Stimulated activated CD4-positive, alpha-beta T cell treated with anti-CD3 and anti-CD28 coated beads, TNF-alpha, amount 100 ng/mL, for 24 hours (primary cell): ENCODE results near the gene TMEM141.
"Not testable (repeated sequence)": the region's sequence is repeated elsewhere in the genome, so short reads cannot be mapped to it uniquely, and the experiment has no call there.

Experiments used
- DNase-seq, 3 experiments: peaks; one replicate each; pipeline ENCODE4 v3.0.0-alpha.2; 2020; ENCODE audit warnings: low read depth in 3 of 3

Gene TMEM141

GRCh38 chr9:136755302-136756133, 35.6 kb upstream of the TMEM141 start:
- not testable (repeated sequence) for DNase-seq

DNA sequence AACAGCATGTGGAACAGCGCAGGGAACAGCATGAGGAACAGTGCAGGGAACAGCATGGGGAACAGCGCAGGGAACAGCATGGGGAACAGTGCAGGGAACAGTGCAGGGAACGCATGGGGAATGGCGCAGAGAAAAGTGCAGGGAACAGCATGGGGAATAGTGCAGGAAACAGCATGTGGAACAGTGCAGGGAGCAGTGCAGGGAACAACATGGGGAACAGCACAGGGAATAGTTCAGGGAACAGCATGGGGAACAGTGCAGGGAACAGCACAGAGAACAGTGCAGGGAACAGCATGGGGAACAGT, 35.1 kb upstream of the TMEM141 start:
- DNase-seq, result no peak

- DNase-seq, result no peak
Measured at GRCh38 chr9:136756836-136757235, 34.3 kb upstream of the TMEM141 start.

DNA sequence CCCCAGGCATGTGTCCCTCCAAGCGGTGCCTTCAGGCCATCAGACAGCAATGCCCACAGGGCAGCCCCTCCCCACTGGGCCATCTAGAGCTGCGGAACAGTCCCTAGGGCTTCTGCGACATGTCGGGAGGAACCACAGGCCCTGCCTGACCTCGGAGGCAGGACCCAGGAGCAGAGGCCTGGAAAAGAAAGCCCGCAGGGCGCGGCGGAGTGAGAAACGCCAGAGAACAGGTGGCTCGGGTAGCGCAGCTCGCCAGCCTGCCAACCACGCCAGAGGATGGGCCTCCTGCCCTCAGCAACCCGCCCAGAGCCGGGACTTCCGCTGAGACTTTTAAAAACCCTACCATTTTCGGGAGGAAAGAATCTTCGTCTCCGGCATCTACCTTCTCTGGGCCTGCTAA, 33.8 kb upstream of the TMEM141 start:
- DNase-seq, result no peak

DNA sequence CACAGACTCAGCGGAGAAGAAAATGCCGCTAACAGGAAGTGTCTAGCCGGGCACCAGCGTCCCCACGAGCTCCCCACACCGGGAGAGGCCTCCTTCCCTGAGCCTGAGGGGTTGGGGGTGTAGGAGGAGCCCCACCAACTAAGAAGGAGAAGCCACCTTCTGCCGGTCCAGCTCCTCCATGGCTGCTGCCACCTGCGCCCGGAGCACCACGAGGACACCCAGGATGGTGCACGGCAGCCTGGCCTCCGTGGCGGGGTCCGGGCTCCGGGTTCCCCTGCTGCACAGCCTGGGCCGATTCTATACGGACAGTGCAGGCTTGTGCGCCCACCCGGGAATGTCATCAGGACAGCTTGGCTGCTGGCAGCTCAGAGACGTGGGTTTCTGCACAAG, 33.4 kb upstream of the TMEM141 start:
- DNase-seq, result no peak

DNA sequence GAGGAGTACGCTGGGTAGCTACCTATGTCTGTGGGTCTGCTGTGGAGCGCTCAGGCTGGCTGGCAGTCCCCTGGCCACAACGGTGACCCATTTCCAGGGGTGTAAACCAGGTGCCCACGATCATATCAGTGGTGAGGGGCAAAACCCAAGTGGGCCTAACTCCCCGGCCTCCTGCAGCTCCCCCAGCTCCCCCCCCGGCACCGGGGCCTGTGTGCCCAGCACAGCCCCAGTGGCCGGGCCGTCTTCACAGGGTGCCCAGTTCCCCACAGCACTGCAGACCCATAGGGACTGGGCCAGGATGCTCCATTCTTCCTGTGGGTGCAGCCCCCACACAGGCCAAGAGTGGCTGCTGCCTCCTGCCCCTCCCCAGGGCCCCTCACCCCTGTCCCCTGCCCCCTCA, 32.1 kb upstream of the TMEM141 start:
- no peak for DNase-seq

- DNase-seq, result no peak
Measured at GRCh38 chr9:136759436-136760325, 31.5 kb upstream of the TMEM141 start.

- no peak for DNase-seq
Measured at GRCh38 chr9:136760424-136760823, 30.7 kb upstream of the TMEM141 start.

DNA sequence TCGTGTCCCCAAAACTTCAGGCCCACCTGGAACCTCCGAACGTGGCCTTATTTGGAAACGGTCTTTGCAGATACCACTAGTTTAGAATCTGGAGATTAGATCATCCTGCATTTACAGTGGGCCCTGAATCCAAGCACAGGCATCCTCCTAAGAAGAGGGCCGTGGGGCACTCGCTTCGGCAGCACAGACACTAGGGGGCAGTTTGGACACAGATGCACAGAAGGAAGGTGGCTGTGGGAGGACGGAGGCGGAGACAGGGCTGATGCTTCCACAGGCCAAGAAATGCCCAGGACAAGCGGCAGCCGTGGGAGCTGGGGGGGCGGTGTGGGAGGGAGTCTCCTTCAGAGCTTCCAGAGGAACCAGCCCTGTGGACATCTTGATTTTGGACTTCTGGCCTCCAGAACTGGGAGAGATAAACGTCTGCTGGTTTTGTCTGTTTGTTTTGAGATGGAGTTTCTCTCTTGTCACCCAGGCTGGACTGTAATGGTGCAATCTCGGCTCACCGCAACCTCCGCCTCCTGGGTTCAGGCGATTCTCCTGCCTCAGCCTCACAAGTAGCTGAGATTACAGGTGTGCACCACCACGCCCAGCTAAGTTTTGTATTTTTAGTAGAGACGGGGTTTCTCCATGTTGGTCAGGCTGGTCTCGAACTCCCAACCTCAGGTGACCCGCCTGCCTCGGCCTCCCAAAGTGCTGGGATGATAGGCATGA, 30.2 kb upstream of the TMEM141 start:
- DNase-seq, result peak in 1 of 3 experiments; percentile 19

- DNase-seq, result no peak
Measured at GRCh38 chr9:136761545-136761981, 29.6 kb upstream of the TMEM141 start.

- no peak for DNase-seq
Measured at GRCh38 chr9:136762221-136762691, 28.9 kb upstream of the TMEM141 start.

GRCh38 chr9:136762915-136763648, 28.1 kb upstream of the TMEM141 start:
- peak in 1 of 3 experiments; percentile 64 for DNase-seq

DNA sequence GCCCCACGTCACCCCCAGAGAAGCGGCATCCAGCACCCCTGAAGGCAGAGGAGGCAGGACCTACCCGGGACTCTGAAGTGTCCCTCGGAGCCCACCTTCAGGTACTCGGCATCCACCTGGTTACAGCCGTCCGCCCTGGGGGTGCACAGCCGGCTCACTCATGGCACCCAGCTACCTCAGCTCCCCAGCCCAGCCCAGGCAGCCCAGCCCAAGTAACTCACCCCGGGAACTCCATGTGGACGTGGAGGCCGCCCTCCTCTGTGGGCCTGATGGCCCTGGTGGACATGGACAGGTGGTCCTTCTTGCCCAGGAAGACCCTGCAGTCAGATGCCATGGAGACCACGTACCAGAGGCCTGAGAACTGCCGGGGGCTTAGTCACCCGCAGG, 27.5 kb upstream of the TMEM141 start:
- DNase-seq, result no peak

GRCh38 chr9:136764301-136764891, 26.7 kb upstream of the TMEM141 start, which contains the start of gene LCN15:
LCN15 (minus strand) TSS chr9:136764518; CDS start chr9:136764488, 30 bp downstream.
- DNase-seq, result no peak

- DNase-seq, result no peak
Measured at GRCh38 chr9:136765041-136765440, 26.1 kb upstream of the TMEM141 start.

- DNase-seq, result not testable (repeated sequence)
Measured at GRCh38 chr9:136765745-136766409, 25.3 kb upstream of the TMEM141 start.

- DNase-seq, result peak in 1 of 3 experiments; percentile 53
Measured at GRCh38 chr9:136766410-136767120, 24.6 kb upstream of the TMEM141 start.

GRCh38 chr9:136769710-136770191, 21.4 kb upstream of the TMEM141 start:
- peak; percentile 26 to 61 (median 34) for DNase-seq

- DNase-seq, result no peak
Measured at GRCh38 chr9:136771907-136772415, 19.2 kb upstream of the TMEM141 start.
